Activated T-cell treated with anti-CD3 and anti-CD28 coated beads for 4 hours (primary cell): ENCODE results near the gene VOPP1.

ENCODE experiments used
- DNase-seq: peaks from one replicate; pipeline ENCODE4 v3.0.0-alpha.2; 2020

VOPP1 gene

GRCh38 chr7:55427342-55427741 lies 145.0 kb downstream of the VOPP1 start:
- DNase-seq, result no peak

GRCh38 chr7:55426676-55427075 lies 145.6 kb downstream of the VOPP1 start:
- DNase-seq, result no peak

GRCh38 chr7:55425141-55425752 lies 147.1 kb downstream of the VOPP1 start:
- DNase-seq, result no peak

- DNase-seq, result no peak
These were observed 148.4 kb downstream of the VOPP1 start for GRCh38 chr7:55423891-55424290.

DNA sequence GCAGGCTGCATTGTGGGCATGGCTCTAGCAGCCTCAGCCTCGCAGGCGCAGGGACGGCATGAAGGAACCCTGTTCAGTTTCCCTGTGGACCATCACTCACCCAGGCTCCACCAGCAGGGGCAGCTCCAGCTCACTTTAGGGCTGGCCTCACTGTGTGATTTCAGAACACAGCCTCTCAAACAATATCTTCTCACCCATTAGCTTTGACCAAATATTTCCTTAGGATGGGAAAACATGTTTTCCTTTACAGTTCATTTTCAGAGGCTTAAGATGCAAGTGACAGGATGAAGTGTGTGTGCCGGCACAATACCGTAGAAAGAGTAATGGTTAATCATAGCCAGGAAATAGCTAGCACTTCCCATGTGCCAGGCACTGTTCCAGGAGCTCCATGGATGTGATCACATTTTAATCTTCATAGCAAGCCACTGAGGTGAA lies 149.0 kb downstream of the VOPP1 start:
- no peak for DNase-seq
